ENCODE results near the gene MEAK7. TPM values are rescaled to one million over a fixed set of nuclear protein-coding genes. Genes with fewer than 3 reads are reported as not detected.

Gene MEAK7
- polyA plus RNA-seq, 6 donors from 2014 or later, result 2.1 to 4.7 (median 3.1) TPM

GRCh38 chr16:84477661-84478060, 26.8 kb downstream of the MEAK7 start:
- Mint-ChIP-seq H3K27me3 (no peaks in the 10 kb centered on the region), H3K4me1 (peaks cover 0 to 8% (median 0%) of the 10 kb centered on the region in 3 donors), H3K9me3 (peaks cover 4 to 17% (median 7%) of the 10 kb centered on the region in 7 donors), H3K27ac (no peak overlapping the region), H3K36me3 (peaks cover 16% of the 10 kb centered on the region in 2 donors), H3K4me3 (no peak overlapping the region)
- DNase-seq (no peak), ATAC-seq (ENCODE audit: low read depth in 2 of 2) (no peak)

- ATAC-seq (ENCODE audit: low read depth in 2 of 2) (no peak), DNase-seq (no peak)
- peak overlapping the region in 1 of 6 donors; percentile 2 for H3K27ac Mint-ChIP-seq
- no peaks in the 10 kb centered on the region for H3K4me1 Mint-ChIP-seq
- H3K4me3 Mint-ChIP-seq, result no peak overlapping the region
- H3K27me3 Mint-ChIP-seq, result no peaks in the 10 kb centered on the region
- H3K9me3 Mint-ChIP-seq, result peaks cover 9 to 24% (median 13%) of the 10 kb centered on the region in 7 donors
- H3K36me3 Mint-ChIP-seq, result peaks cover 16 to 23% of the 10 kb centered on the region in 2 donors
Measured at GRCh38 chr16:84476401-84476800, 28.1 kb downstream of the MEAK7 start.

GRCh38 chr16:84475643-84476240, 28.7 kb downstream of the MEAK7 start:
- ATAC-seq (ENCODE audit: low read depth in 2 of 2) (no peak), DNase-seq (no peak)
- Mint-ChIP-seq H3K4me1 (no peaks in the 10 kb centered on the region), H3K4me3 (no peak overlapping the region), H3K36me3 (peaks cover 16 to 27% of the 10 kb centered on the region in 2 donors), H3K27me3 (no peaks in the 10 kb centered on the region), H3K9me3 (peaks cover 9 to 24% (median 13%) of the 10 kb centered on the region in 7 donors), H3K27ac (no peak overlapping the region)

- Mint-ChIP-seq H3K27ac (no peak overlapping the region), H3K4me3 (no peak overlapping the region), H3K9me3 (peaks cover 16 to 33% (median 20%) of the 10 kb centered on the region in 7 donors), H3K27me3 (no peaks in the 10 kb centered on the region), H3K36me3 (peaks cover 14 to 40% of the 10 kb centered on the region in 2 donors), H3K4me1 (no peaks in the 10 kb centered on the region)
- DNase-seq (no peak), ATAC-seq (ENCODE audit: low read depth in 2 of 2) (no peak)
Measured at GRCh38 chr16:84471966-84472365, 32.5 kb downstream of the MEAK7 start.

GRCh38 chr16:84471316-84471715, 33.1 kb downstream of the MEAK7 start:
- H3K4me1 Mint-ChIP-seq, result no peaks in the 10 kb centered on the region
- no peak for DNase-seq
- H3K27ac Mint-ChIP-seq, result no peak overlapping the region
- ATAC-seq (ENCODE audit: low read depth in 2 of 2), result no peak
- no peaks in the 10 kb centered on the region for H3K27me3 Mint-ChIP-seq
- H3K9me3 Mint-ChIP-seq, result peaks cover 16 to 40% (median 23%) of the 10 kb centered on the region in 7 donors
- H3K4me3 Mint-ChIP-seq, result no peak overlapping the region
- H3K36me3 Mint-ChIP-seq, result peaks cover 21 to 42% of the 10 kb centered on the region in 2 donors

GRCh38 chr16:84467709-84468108, 36.8 kb downstream of the MEAK7 start:
- Mint-ChIP-seq H3K27me3 (no peaks in the 10 kb centered on the region), H3K36me3 (peaks cover 18 to 34% of the 10 kb centered on the region in 2 donors)
- no peak for DNase-seq

GRCh38 chr16:84467256-84467655, 37.2 kb downstream of the MEAK7 start:
- ATAC-seq (ENCODE audit: low read depth in 2 of 2) (no peak), DNase-seq (no peak)
- Mint-ChIP-seq H3K36me3 (peaks cover 18 to 37% of the 10 kb centered on the region in 2 donors), H3K4me1 (no peaks in the 10 kb centered on the region), H3K9me3 (peaks cover 12 to 25% (median 20%) of the 10 kb centered on the region in 7 donors), H3K27me3 (no peaks in the 10 kb centered on the region), H3K4me3 (peak overlapping the region in 1 of 8 donors; percentile 30), H3K27ac (no peak overlapping the region)

More at GRCh38 chr16:84467709-84468108, 36.8 kb downstream of the MEAK7 start:
- Mint-ChIP-seq H3K4me1 (no peaks in the 10 kb centered on the region), H3K27ac (no peak overlapping the region), H3K4me3 (peak overlapping the region in 1 of 8 donors; percentile 9), H3K9me3 (peaks cover 12 to 26% (median 20%) of the 10 kb centered on the region in 7 donors)
- no peak for ATAC-seq (ENCODE audit: low read depth in 2 of 2)

- no peaks in the 10 kb centered on the region for H3K27me3 Mint-ChIP-seq
- DNase-seq, result no peak
- no peak overlapping the region for H3K4me3 Mint-ChIP-seq
- peaks cover 8 to 21% (median 15%) of the 10 kb centered on the region in 7 donors for H3K9me3 Mint-ChIP-seq
- no peak for ATAC-seq (ENCODE audit: low read depth in 2 of 2)
- H3K27ac Mint-ChIP-seq, result no peak overlapping the region
- H3K4me1 Mint-ChIP-seq, result no peaks in the 10 kb centered on the region
- peaks cover 18 to 37% of the 10 kb centered on the region in 2 donors for H3K36me3 Mint-ChIP-seq
Measured at GRCh38 chr16:84466692-84467091, 37.8 kb downstream of the MEAK7 start.

GRCh38 chr16:84465154-84465553, 39.3 kb downstream of the MEAK7 start:
- H3K27ac Mint-ChIP-seq, result no peak overlapping the region
- DNase-seq (no peak), ATAC-seq (ENCODE audit: low read depth in 2 of 2) (no peak)
- H3K36me3 Mint-ChIP-seq, result peaks cover 18 to 30% of the 10 kb centered on the region in 2 donors
- no peaks in the 10 kb centered on the region for H3K27me3 Mint-ChIP-seq
- H3K9me3 Mint-ChIP-seq, result peaks cover 7 to 18% (median 13%) of the 10 kb centered on the region in 7 donors
- no peaks in the 10 kb centered on the region for H3K4me1 Mint-ChIP-seq
- H3K4me3 Mint-ChIP-seq, result no peak overlapping the region

- no peaks in the 10 kb centered on the region for H3K27me3 Mint-ChIP-seq
- no peak overlapping the region for H3K27ac Mint-ChIP-seq
- DNase-seq (no peak), ATAC-seq (ENCODE audit: low read depth in 2 of 2) (no peak)
- no peaks in the 10 kb centered on the region for H3K4me1 Mint-ChIP-seq
- H3K4me3 Mint-ChIP-seq, result no peak overlapping the region
- peaks cover 18 to 30% of the 10 kb centered on the region in 2 donors for H3K36me3 Mint-ChIP-seq
- H3K9me3 Mint-ChIP-seq, result peaks cover 7 to 18% (median 13%) of the 10 kb centered on the region in 7 donors
Measured at GRCh38 chr16:84464116-84464515, 40.3 kb downstream of the MEAK7 start.

- no peak for ATAC-seq (ENCODE audit: low read depth in 2 of 2)
- Mint-ChIP-seq H3K4me3 (no peak overlapping the region), H3K9me3 (peaks cover 7 to 19% (median 13%) of the 10 kb centered on the region in 7 donors), H3K27me3 (no peaks in the 10 kb centered on the region), H3K36me3 (peaks cover 18 to 30% of the 10 kb centered on the region in 2 donors), H3K4me1 (no peaks in the 10 kb centered on the region), H3K27ac (peak overlapping the region in 2 of 6 donors; percentile 23 to 86)
- no peak for DNase-seq
Measured at GRCh38 chr16:84463221-84463620, 41.2 kb downstream of the MEAK7 start.

- ATAC-seq (ENCODE audit: low read depth in 2 of 2) (no peak), DNase-seq (no peak)
- H3K4me3 Mint-ChIP-seq, result no peak overlapping the region
- no peaks in the 10 kb centered on the region for H3K4me1 Mint-ChIP-seq
- H3K9me3 Mint-ChIP-seq, result peaks cover 3 to 15% (median 11%) of the 10 kb centered on the region in 7 donors
- H3K27ac Mint-ChIP-seq, result no peak overlapping the region
- H3K27me3 Mint-ChIP-seq, result no peaks in the 10 kb centered on the region
- H3K36me3 Mint-ChIP-seq, result peaks cover 14 to 23% of the 10 kb centered on the region in 2 donors
Measured at GRCh38 chr16:84462296-84463210, 41.9 kb downstream of the MEAK7 start.

- DNase-seq (no peak), ATAC-seq (ENCODE audit: low read depth in 2 of 2) (no peak)
- H3K27ac Mint-ChIP-seq, result no peak overlapping the region
- H3K4me3 Mint-ChIP-seq, result no peak overlapping the region
- peaks cover 5 to 16% of the 10 kb centered on the region in 2 donors for H3K36me3 Mint-ChIP-seq
- H3K4me1 Mint-ChIP-seq, result no peaks in the 10 kb centered on the region
- H3K27me3 Mint-ChIP-seq, result no peaks in the 10 kb centered on the region
- H3K9me3 Mint-ChIP-seq, result peaks cover 0 to 10% (median 4%) of the 10 kb centered on the region in 7 donors
Measured at GRCh38 chr16:84461413-84462295, 42.8 kb downstream of the MEAK7 start.

All from naive B cell (primary cell).